ENCODE measurements around the gene PLXDC2.
"Not testable (repeated sequence)": the region's sequence is repeated elsewhere in the genome, so short reads cannot be mapped to it uniquely, and the experiment has no call there.

The PLXDC2 gene

DNA sequence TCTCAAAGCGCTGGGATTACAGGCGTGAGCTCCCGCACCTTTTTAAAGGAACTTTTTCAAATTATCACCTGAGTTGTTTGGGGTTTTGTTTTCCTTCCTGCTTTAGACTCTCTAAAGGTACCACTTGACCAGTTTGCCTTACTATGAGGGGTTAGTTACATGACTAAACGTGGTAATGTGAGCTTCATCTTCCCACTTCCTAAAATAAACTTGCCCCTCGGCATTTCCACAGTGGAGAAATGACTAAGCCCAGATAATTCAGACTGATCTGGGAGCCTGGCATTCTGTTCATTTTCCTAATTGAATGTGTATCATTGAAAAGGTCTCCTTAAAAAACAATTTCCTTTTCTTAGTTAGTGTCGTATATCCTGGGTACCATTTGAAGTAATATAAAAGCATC lies 163.4 kb downstream of the PLXDC2 start:
- DNase-seq (ENCODE audit: low read depth): no peak

DNA sequence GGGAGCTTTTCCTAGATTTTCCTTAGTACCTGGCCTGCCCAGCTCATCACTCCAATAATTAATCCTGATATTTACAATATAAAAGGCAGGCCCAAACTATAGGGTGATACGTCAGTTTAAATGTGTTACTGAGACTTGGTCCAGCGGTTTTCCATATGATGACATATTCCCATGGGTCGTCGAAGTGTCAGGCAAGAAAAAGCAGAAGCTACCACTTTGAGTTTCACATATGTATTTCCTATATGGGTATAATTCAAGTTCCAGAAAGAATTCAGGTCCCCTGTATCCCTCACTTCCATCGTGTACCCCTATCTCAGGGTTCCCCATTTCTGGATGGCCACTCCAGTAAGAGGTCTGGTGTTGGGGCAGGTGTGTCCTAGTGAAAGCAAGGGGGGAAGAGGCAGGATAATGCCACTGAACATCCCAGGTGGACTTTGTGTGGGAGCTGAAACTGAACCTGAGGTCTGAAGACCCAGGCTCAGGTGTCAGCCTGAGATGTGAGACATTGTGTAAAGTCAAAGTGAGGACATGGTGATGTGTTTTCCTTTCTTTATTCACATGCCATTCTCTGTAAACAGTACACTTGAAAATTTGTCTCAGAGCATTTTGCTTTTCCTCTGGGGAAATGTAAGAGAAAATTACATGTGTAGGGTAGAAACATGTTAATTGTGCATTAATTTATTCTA lies 167.8 kb downstream of the PLXDC2 start:
- no peak for DNase-seq (ENCODE audit: low read depth)

DNA sequence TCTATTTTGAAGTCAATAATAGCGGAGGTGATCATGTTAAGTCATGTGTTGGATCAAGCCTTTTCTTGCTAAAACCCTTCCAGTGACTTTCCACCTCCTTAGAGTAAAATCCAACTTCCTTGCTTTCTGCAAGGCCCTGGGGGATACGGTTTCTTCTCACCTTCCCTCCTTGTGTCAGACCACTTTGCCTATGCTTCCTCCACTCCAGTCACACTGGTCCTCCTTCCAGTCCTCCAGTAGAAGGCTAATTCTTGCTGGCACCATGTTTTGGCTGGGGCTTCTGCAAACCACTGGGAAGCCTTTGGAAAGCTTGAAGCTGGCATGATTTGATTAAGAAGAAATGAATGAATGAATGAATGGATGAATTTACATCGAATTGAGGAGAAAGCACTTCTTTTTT lies 169.5 kb downstream of the PLXDC2 start:
- no peak for DNase-seq (ENCODE audit: low read depth)

DNA sequence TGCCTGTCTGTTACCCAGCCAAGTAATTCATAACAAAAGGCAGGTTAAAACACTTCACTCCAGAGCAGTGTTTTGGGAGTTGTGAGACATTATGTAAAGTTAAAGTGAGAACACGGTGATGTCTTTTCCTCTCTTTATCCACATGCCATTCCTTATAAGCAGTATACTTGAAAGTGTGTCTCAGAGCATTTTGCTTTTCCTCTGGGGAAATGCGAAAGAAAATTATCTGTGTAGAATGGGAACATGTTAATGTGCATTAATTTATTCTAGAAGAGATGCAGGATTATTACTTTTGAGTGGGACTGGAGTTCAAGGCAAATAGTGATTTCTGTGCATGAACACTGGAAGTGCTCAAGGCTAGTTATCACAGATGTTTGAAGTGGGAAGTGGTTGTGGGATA lies 170.4 kb downstream of the PLXDC2 start:
- DNase-seq (ENCODE audit: low read depth): no peak

DNA sequence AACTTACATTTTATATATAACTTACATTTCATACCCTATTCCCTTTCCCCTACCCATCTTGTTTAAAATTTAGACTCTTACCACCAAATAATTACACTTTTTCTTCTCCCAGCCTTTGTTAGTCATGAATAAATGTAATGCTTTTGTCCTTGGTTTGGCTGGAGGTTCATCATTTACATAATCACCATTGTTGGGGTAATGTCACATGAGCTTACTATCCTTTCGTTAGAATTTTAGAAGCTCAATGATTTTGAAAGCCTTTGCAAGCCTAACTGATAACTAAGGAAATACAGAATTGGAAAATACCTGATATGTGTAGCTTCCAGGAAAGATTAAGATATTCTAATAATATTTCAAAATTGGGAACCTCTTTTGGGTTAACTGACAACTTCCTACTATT lies 171.7 kb downstream of the PLXDC2 start:
- DNase-seq (ENCODE audit: low read depth): no peak

DNA sequence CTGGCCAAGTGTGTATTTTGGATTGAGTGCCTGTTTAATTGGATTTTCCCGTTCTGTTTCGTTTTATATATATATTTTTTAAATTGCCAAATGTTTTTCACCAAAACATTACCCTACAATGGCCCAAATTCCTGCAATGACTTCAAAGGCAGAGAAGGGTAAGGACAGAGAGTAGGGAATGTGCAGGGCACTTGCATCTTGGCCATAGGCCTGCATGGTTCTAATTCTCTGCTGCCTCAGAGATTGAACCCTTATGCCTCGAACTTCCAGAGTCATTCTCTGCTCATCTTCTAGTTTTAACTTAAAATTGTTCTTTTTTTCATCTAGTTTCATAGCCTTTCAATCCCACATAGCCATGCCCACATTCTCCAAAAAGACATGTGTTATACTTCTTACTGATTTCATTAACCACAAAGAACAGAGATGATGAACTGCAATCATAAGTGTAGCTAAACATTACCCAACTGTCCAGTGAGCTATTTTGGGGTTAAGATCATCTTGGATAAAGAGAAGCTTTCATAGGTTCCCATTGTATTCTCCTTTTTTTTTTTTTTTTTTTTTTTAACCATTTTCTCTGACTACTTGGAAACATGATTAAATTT lies 177.6 kb downstream of the PLXDC2 start:
- DNase-seq (ENCODE audit: low read depth): no peak

DNA sequence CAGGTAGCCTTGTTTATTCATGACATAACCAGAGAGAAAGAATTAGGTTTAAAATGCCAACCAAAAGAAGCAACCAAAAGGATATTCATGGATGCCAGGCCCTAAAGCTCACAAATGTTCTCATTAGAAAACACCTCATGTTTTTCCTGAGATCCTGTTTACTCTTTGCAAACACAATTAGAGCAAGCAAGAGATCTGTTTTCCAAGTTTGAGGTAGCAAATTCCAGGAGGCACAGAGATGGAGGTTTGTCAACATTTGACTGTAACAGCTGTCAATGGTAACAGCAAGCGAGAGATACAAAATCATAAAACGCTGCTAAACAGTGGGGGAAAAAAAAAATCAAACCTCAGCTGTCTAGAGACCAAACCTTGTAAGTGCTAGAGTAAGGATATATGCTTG lies 182.2 kb downstream of the PLXDC2 start:
- DNase-seq (ENCODE audit: low read depth): no peak

DNA sequence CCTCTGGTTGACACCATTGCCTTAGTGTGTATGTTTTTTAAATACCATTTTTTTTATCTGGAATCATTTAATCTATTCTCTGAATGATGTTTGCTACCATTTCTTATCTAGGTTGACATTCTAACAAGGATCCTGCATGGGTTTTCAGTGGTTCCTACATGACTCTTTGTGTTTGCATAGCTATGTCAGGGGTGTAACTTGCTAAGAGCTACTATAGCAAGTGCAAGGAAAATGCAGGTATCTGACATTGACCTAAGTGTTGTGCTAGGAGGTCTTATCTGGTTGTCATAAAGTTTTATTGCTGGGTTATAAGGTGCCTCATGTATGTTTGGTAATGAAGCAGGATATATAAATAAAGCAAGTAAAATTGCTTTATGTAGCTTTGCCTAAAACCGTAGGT lies 183.2 kb downstream of the PLXDC2 start:
- DNase-seq (ENCODE audit: low read depth): no peak

DNA sequence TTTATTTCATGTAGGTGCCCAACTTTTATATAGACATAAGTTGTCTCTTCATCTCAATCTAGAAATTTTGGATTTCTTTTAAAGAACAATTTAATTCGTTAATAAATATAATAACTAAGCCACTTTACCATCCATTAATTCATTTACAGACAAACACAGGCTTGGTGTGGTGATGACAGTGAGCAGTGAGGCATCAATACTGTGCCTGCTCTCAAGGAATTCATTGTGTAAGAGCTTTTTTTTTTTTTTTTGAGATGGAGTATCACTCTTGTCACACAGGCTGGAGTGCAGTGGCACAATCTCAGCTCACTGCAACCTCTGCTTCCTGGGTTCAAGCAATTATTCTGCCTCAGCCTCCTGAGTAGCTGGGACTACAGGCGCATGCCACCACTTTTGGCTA lies 185.8 kb downstream of the PLXDC2 start:
- not testable (repeated sequence) for DNase-seq (ENCODE audit: low read depth)

DNA sequence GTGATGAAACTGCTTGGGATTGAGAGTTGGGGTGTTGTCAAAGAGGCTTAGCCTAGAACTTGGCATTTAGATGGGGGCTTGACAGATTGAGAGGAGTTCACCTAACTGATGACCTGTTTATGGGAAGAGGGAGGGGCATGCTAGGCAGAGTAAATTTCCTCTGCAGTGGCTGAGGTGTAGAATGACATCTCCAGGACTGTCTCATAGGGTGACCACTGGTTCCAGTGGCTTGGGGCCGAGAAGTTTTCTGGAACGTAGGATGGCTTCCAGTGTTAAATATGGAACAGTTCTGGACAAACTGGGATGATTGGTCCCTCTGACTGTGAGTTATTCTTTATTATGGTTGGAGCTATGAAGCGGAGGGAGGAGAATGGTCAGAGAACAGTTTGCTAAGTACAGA lies 186.4 kb downstream of the PLXDC2 start:
- DNase-seq (ENCODE audit: low read depth): no peak

DNA sequence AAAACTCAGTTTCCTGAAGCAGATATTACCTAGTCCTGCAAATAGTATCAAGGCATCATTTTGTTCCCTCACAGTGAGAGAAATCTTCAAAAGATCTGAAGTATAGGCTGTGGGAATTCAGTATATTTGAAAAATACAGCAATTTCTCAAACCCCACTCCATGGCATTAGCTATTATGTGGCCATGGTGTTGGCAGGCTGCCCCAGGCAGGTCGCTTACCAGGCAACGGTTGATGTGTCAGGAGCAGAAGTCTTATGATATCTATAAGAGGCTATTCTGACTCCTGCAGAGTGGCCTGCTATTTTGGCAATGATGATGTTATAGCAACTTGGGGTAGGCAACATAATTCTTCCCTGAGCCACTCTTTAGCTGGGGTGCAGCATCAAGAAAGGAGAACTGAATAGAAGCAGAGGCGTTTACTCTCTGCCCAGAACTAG lies 187.9 kb downstream of the PLXDC2 start:
- DNase-seq (ENCODE audit: low read depth): no peak

DNA sequence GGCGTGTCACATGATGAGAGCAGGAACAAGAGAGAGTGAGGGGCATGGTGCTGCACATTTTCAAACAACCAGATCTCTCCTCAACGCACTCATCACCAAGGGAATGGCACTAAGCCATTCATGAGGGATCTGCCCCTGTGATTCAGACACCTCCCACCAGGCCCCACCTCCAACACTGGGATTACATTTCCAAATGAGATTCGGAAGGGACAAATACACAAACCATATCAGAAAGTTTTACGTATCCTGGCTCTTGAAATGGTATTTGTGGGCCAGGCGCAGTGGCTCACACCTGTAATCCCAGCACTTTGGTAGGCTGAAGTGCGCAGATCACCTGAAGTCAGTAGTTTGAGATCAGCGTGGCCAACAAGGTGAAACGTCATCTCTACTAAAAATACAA lies 189.4 kb downstream of the PLXDC2 start:
- DNase-seq (ENCODE audit: low read depth): no peak

DNA sequence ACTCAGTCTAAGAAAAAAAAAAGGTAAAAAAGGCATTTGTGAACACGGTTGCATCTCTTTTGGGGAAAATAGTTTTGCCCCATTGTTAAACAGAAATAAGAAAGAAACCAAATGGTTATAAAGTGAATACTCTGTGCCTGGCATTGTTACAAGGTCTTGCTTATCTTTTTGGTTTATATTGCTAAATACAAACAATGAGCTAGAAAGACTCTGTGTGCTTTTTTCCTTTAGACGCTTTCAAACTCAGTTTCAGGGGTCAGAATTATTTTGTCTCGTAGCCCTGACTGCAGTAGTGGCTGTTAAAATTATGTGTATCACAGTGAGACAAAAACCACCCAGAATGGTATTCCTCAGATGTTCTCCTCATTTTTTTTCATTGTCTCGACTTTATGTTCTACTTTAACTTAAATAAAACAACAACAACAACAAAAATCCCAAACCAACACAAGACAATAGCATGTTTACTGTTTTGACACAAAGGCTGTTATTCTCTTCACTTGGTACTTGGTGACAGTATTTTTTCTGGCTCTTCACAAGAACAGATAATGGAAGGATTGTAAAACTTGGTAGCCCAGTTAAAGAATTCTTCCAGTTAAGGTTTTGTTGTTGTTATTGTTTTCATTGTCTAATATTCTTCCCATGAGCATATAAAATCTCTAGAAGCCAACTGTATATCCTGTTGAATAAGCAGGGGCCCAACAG lies 190.1 kb downstream of the PLXDC2 start:
- no peak for DNase-seq (ENCODE audit: low read depth)

DNA sequence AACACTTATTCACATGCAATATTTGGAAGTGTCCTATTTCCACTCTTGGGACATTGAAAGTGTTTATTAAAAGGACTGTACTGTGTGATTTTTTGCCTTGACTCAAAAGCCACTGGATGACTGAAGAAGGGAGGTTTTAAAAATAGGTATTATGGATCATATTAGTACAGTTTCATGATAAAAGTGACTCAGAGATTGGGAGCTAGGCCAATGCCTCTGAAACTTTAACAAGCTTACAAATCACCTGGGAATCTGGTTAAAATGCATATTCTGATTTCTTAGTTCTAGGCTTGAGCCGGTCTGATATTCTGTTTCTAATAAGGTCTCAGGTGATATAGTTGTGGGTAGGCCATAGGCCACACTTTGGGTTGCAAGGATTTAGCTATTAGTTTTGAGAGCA lies 191.2 kb downstream of the PLXDC2 start:
- no peak for DNase-seq (ENCODE audit: low read depth)

DNA sequence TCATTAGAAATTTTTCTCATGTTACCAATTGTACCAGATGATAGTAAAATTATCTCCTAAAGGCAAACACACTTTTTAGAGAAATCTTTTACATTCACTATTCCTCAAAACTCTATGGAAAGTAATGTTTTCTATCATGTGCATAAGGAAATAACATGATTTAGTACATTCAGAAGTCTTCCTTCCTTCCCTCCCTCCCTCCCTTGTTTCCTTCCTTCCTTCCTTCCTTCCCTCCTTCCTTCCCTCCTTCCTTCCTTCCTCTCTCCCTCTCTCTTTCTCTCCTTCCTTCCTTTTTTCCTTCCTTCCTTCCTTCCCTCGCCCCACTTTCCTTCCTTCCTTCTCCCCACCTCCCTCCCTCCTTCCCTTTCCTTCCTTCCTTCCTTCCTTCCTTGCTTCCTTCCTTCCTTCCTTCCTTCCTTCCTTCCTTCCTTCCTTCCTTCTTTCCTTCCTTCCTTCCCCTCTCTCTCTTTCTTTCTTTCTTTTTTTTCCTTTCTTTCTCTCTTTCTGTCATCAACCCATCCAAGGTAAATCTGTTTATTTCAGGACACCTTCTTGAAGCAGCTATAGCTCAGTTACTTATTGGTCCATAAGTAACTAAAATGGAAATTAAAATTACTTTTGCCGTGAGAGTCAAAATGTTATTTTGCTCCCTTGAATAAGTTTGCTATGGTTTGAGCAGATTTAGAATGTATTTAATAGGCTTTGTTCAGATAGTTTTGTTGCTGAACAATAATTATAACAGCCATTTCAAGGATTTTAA lies 197.9 kb downstream of the PLXDC2 start:
- DNase-seq (ENCODE audit: low read depth): no peak

DNA sequence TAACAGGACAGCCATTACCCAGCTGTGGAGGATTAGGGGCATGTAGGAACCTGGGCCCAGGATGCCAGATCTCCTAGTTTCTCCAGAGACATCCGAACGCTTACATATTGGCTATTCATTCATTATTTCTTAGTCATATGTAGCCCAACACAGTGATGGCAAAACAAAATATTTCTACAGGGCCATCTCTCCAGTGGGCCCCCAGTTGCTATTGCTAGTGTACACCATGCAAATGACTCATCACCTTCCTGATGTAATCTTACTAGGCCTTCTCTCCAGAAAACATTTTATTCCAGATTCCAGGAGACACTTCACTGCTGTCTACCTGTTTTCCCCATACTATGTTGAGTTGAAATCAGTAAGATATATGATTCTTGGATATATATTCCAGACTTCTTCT lies 201.7 kb downstream of the PLXDC2 start:
- DNase-seq (ENCODE audit: low read depth): no peak

DNA sequence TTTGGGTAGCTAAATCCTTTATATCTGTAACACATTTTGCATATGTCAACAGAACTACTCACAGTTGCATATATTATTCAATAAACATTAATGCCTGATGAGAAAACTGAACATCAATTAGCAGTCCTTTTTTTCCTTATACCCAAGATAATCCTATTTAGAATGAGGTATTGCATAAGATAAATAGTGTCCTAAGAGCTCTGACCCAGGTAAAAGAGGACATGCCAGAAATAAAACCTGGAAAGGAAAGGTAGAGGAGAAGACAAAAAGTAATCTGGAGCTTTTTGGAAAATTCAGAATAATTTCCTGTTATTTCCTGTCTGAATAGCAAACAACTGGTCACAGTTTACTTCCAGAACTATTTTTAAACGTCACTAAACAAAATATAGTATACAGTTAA lies 204.4 kb downstream of the PLXDC2 start:
- no peak for DNase-seq (ENCODE audit: low read depth)

DNA sequence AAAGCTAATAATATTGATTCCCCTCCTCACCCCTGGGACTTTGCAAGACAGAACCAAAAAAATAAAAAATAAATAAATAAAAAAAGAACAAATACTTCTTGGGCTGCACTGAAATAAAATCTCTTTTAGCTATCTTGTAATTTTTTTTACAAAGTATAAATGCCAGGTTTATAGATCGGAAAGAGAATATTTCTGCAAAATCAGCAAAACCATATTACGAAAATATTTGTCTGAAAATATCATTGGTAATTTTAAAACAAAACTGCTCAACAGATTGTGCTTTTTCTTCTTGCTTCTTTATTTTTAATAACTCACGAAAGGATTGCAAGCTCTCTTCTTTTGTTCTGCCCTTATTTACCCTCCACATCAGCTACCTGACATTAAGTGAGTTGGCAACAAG lies 213.3 kb downstream of the PLXDC2 start:
- no peak for DNase-seq (ENCODE audit: low read depth)

DNA sequence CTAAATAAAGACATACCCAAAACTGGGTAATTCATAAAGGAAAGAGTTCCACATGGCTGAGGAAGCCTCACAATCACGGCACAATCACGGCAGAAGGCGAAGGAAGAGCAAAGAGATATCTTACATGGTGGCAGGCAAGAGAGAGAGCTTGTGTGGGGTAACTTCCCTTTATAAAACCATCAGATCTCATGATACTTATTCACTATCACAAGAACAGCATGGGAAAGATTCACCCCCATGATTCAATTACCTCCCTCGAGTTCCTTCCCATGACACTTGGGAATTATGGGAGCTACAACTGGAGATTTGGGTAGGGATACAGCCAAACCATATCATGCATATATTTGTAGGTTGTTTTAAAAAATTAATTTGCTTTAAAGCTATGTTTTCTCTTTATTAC lies 217.2 kb downstream of the PLXDC2 start:
- no peak for DNase-seq (ENCODE audit: low read depth)

DNA sequence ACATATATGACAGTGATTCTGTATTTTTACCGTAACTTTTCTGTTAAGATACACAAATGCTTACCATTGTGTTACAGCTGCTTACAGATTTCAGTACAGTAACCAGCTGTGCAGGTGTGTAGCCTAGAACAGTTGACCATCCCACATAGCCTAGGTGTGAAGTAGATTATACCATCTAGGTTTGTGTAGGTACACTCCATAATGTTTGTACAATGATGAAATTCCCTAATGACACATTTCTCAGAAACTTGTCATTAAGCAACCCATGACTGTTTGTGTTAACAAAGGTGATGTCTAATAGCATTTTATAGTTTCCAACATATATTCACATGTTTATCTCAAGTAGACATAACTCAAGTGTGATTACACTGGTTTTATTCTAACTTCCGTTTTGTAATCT lies 218.5 kb downstream of the PLXDC2 start:
- no peak for DNase-seq (ENCODE audit: low read depth)

DNA sequence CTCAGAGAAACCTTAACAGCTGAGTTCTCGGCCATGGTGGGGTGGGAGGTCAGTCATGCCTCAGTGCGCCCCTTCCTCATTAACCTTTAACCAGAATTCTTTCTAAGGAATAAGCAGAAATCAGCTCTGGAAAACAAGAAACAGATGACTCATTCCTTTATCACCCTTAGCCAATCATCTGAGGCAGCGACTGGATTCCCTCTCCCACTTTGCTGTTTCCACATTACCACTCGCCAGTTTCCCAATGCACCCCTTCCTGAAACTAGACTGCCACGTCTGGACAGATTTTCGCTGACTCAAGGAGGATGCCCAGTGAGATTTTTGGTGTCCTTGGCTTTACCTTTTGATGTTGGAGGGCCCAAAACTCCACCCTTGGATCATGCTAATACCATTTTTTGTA lies 223.8 kb downstream of the PLXDC2 start:
- no peak for DNase-seq (ENCODE audit: low read depth)

DNA sequence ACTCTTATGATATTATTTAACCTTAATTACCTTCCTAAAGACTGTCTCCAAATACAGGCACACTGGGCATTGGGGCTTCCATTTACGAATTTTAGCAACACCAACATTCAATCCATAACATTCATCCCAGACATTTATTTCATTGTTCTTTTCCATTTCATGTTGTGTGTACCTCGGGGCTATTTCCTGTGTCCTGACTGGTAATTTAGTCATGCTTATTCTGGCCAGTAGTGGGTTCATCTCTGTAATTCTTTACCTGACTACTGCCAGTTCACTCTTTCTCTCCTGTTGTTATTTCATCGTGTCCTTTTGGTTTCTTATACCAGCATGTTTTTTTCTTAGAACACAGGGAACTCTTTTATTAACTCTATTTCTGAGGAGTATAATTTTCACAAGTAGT lies 225.7 kb downstream of the PLXDC2 start:
- DNase-seq (ENCODE audit: low read depth): no peak

DNA sequence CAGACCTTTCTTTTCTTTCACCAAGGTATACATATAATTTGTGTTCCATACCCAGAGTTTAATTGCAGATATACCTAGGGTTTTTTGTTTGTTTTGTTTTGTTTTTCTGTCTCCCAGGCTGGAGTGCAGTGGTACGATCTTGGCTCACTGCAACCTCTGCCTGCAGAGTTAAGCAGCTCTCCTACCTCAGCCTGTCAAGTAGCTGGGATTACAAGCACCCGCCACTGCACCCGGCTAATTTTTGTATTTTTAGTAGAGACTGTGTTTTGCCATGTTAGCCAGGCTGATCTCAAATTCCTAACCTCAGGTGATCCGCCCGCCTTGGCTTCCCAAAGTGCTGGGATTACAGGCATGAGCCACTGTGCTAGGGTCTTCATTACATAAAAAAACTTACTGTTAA lies 228.9 kb downstream of the PLXDC2 start:
- DNase-seq (ENCODE audit: low read depth): not testable (repeated sequence)
